Natural killer cell (primary cell): Measurements from ENCODE around the gene UBE4B. TPM values are rescaled to one million over a fixed set of nuclear protein-coding genes. Genes with fewer than 3 reads are reported as not detected.

Experiments used
- ATAC-seq, 3 donors: fragments of 150-1000 bp in 2 of 3; fragments of 200-7000 bp in 1 of 3; cut with Tn5 transposase; 1 replicate in 1 of 3; 2 replicates in 2 of 3; pipeline ENCODE4 v1.10.0; 2021; ENCODE audit warnings: mild to moderate bottlenecking in 2 of 3, moderate library complexity in 2 of 3
- DNase-seq, 2 donors: peaks; one replicate each; pipeline versions ENCODE4 v3.0.0 to v3.0.0-alpha.2; 2013 to 2021; ENCODE audit warnings: mixed read lengths in 1 of 2
- H3K27ac ChIP-seq: one replicate; pipeline ENCODE4 v1.5.1; 2013; ENCODE audit warnings: mild to moderate bottlenecking, low read length
- H3K27me3 ChIP-seq: one replicate; pipeline ENCODE4 v1.6.1; 2013; ENCODE audit warnings: low read length; ENCODE audit not compliant: control insufficient read depth, insufficient read depth
- H3K36me3 ChIP-seq: one replicate; pipeline ENCODE4 v1.6.1; 2013; ENCODE audit warnings: low read length; ENCODE audit not compliant: control insufficient read depth, insufficient read depth
- H3K4me1 ChIP-seq: one replicate; pipeline ENCODE4 v1.6.1; 2013; ENCODE audit warnings: low read length; ENCODE audit not compliant: control insufficient read depth, insufficient read depth
- H3K4me3 ChIP-seq: one replicate; pipeline ENCODE4 v1.5.1; 2013; ENCODE audit warnings: low read length
- H3K9me3 ChIP-seq: one replicate; pipeline ENCODE4 v1.6.1; 2013; ENCODE audit warnings: low read length; ENCODE audit not compliant: control insufficient read depth, insufficient read depth
- H3K27ac Mint-ChIP-seq, 2 donors: one replicate each; pipeline ENCODE4 v1.8.0; 2022; ENCODE audit warnings: mild to moderate bottlenecking in 2 of 2, mixed read lengths in 2 of 2, moderate library complexity in 1 of 2
- H3K27me3 Mint-ChIP-seq, 2 donors: one replicate each; pipeline ENCODE4 v1.8.0; 2022; ENCODE audit warnings: low read depth in 2 of 2, mixed read lengths in 2 of 2
- H3K36me3 Mint-ChIP-seq: one replicate; pipeline ENCODE4 v1.8.0; 2022; ENCODE audit warnings: mixed read lengths
- H3K4me1 Mint-ChIP-seq, 2 donors: one replicate each; pipeline ENCODE4 v1.8.0; 2022; ENCODE audit warnings: mixed read lengths in 2 of 2
- H3K4me3 Mint-ChIP-seq: one replicate; pipeline ENCODE4 v1.8.0; 2022; ENCODE audit warnings: mild to moderate bottlenecking, moderate library complexity, mixed read lengths
- H3K9me3 Mint-ChIP-seq, 2 donors: one replicate each; pipeline ENCODE4 v1.8.0; 2022; ENCODE audit warnings: mixed read lengths in 2 of 2
- CTCF ChIP-seq: fragments of 200-600 bp; IDR thresholded peaks from one replicate; pipeline ENCODE4 v1.8.0; 2022; ENCODE audit warnings: antibody characterized with exemption
- WGBS: methylation state at CpG from one replicate; pipeline ENCODE4 v1.1.7; 2013; ENCODE audit warnings: missing lambda C conversion rate; ENCODE audit not compliant: insufficient coverage; 5-methylcytosine and 5-hydroxymethylcytosine counted together
- intact Hi-C: fragments of 100-400 bp; cut with micrococcal nuclease; formaldehyde crosslinking; loops from one replicate; pipeline ENCODE4 v1.14.2; 2022
- total RNA-seq, 4 donors: library from RNA; stranded (reverse); fragments of 120-200 nt in 1 of 4; gene quantifications; one replicate each; pipeline versions ENCODE4 v1.2.3 to v1.2.4, GENCODE V29; 2013 to 2022

Gene UBE4B
- total RNA-seq, 3 donors from 2014 or later (not counting 1 experiment from before 2014, with no cell fraction given), result 37.0 to 48.0 (median 41.4) TPM

- Mint-ChIP-seq H3K27me3 (no peaks in the 10 kb centered on the region), H3K4me1 (peaks cover 16 to 25% of the 10 kb centered on the region in 2 donors), H3K4me3 (peak overlapping the region; percentile 68), H3K9me3 (no peaks in the 10 kb centered on the region), H3K36me3 (no peaks in the 10 kb centered on the region), H3K27ac (peak overlapping the region in 1 of 2 donors; percentile 94)
- Histone ChIP-seq H3K27me3 (peaks cover 4% of the 10 kb centered on the region), H3K36me3 (no peaks in the 10 kb centered on the region), H3K4me1 (peaks cover 15% of the 10 kb centered on the region), H3K4me3 (no peak overlapping the region), H3K9me3 (no peaks in the 10 kb centered on the region), H3K27ac (no peak overlapping the region)
- ATAC-seq (no peak), DNase-seq (no peak)
- WGBS, result 88% methylated on average over 9 of the region's 11 CpGs
- intact Hi-C loops, result loop anchor here (2.0 kb wide), 1 partner anchor 16 kb away; no protein-coding TSS in a partner anchor
- no peak for TF ChIP-seq CTCF
These were observed 175.8 kb downstream of the UBE4B start for GRCh38 chr1:10208537-10208936.

GRCh38 chr1:10209590-10209904 lies 176.8 kb downstream of the UBE4B start:
- H3K27ac Mint-ChIP-seq, result peak overlapping the region; percentile 78 to 94
- ATAC-seq, result no peak
- no peaks in the 10 kb centered on the region for H3K36me3 Mint-ChIP-seq
- WGBS, result 4% methylated on average over 7 of the region's 8 CpGs
- intact Hi-C loops, result loop anchor here (2.0 kb wide), 1 partner anchor 17 kb away; no protein-coding TSS in a partner anchor
- peak overlapping the region; percentile 92 for H3K4me3 Mint-ChIP-seq
- H3K27me3 Mint-ChIP-seq, result no peaks in the 10 kb centered on the region
- no peaks in the 10 kb centered on the region for H3K9me3 Mint-ChIP-seq
- H3K9me3 ChIP-seq, result no peaks in the 10 kb centered on the region
- no peak for DNase-seq
- H3K27me3 ChIP-seq, result peaks cover 4% of the 10 kb centered on the region
- H3K4me3 ChIP-seq, result peak overlapping the region; percentile 72
- TF ChIP-seq CTCF, result no peak
- H3K36me3 ChIP-seq, result no peaks in the 10 kb centered on the region
- peaks cover 20 to 26% of the 10 kb centered on the region in 2 donors for H3K4me1 Mint-ChIP-seq
- peaks cover 15% of the 10 kb centered on the region for H3K4me1 ChIP-seq
- H3K27ac ChIP-seq, result no peak overlapping the region

- H3K4me3 ChIP-seq, result peak within 1 kb of the TSS; percentile 72
- Mint-ChIP-seq H3K9me3 (no peaks in the 10 kb centered on the region), H3K27ac (peak within 1 kb of the TSS; percentile 78 to 94), H3K4me1 (peaks cover 20 to 26% of the 10 kb centered on the region in 2 donors), H3K4me3 (peak within 1 kb of the TSS; percentile 92), H3K27me3 (no peaks in the 10 kb centered on the region), H3K36me3 (no peaks in the 10 kb centered on the region)
- WGBS, result under 1% methylated on average over 107 of the region's 107 CpGs
- peak within 1 kb of the TSS; percentile 46 for H3K27ac ChIP-seq
- peaks cover 4% of the 10 kb centered on the region for H3K27me3 ChIP-seq
- TF ChIP-seq CTCF, result peak; percentile 96
- H3K9me3 ChIP-seq, result no peaks in the 10 kb centered on the region
- intact Hi-C loops, result loop anchor here (1.0 to 2.0 kb wide), 3 partner anchors 17 to 218 kb away; no protein-coding TSS in a partner anchor
- DNase-seq (peak; percentile 97), ATAC-seq (peak; percentile 98 to 99 (median 99))
- H3K4me1 ChIP-seq, result peaks cover 15% of the 10 kb centered on the region
- no peaks in the 10 kb centered on the region for H3K36me3 ChIP-seq
These were observed 177.4 kb downstream of the UBE4B start, which contains the start of gene KIF1B for GRCh38 chr1:10209905-10210810. Gene KIF1B (plus strand): TSS chr1:10210570. CDS start chr1:10232329, 21,759 bp downstream.
